ENCODE results near the gene SCART1. TPM values are rescaled to one million over a fixed set of nuclear protein-coding genes. Genes with fewer than 3 reads are reported as not detected.

The SCART1 gene
- total and polyA plus RNA-seq, 8 donors = 0.95 to 3.9 (median 2.6) TPM

DNA sequence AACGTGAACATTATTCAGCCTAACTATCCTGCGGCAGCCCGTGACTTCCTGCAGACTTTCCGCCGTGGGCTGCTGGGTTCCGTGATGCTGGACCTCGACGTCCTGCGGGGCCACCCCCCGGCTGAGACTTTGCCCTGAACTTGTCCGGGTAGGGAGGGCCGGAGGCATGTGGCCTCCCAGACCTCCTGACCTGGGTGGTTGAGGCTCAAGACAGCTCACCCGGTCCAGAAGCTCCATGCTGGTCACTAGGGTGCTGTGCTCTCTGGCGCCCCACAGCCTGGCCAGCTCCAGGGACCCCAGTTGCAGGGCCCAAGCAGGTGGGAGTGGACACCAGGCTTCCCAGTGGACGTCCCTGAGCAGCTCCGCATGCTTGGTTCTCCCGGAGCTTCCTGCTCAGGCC is 33.7 kb upstream of the SCART1 start:
- Histone ChIP-seq H3K9me3 (no peaks in the 10 kb centered on the region), H3K4me3 (no peak overlapping the region), H3K4me1 (peaks cover 0 to 3% (median 0%) of the 10 kb centered on the region in 3 donors), H3K27me3 (no peaks in the 10 kb centered on the region), H3K36me3 (peaks cover 0 to 10% (median 0%) of the 10 kb centered on the region in 3 donors), H3K27ac (no peak overlapping the region)
- ATAC-seq (no peak), DNase-seq (no peak), FAIRE-seq (no peak)
- intact Hi-C loops (cut with DNase I) = loop anchor here in 1 of 3 donors (5.0 kb wide), 1 partner anchor 152 kb away; no protein-coding TSS in a partner anchor
- TF ChIP-seq, protein P1, sequence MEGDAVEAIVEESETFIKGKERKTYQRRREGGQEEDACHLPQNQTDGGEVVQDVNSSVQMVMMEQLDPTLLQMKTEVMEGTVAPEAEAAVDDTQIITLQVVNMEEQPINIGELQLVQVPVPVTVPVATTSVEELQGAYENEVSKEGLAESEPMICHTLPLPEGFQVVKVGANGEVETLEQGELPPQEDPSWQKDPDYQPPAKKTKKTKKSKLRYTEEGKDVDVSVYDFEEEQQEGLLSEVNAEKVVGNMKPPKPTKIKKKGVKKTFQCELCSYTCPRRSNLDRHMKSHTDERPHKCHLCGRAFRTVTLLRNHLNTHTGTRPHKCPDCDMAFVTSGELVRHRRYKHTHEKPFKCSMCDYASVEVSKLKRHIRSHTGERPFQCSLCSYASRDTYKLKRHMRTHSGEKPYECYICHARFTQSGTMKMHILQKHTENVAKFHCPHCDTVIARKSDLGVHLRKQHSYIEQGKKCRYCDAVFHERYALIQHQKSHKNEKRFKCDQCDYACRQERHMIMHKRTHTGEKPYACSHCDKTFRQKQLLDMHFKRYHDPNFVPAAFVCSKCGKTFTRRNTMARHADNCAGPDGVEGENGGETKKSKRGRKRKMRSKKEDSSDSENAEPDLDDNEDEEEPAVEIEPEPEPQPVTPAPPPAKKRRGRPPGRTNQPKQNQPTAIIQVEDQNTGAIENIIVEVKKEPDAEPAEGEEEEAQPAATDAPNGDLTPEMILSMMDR (IDR thresholded peaks at IDR 0.05) = no peak
- WGBS, 2 donors = 93% methylated on average over 17 of the region's 17 CpGs

DNA sequence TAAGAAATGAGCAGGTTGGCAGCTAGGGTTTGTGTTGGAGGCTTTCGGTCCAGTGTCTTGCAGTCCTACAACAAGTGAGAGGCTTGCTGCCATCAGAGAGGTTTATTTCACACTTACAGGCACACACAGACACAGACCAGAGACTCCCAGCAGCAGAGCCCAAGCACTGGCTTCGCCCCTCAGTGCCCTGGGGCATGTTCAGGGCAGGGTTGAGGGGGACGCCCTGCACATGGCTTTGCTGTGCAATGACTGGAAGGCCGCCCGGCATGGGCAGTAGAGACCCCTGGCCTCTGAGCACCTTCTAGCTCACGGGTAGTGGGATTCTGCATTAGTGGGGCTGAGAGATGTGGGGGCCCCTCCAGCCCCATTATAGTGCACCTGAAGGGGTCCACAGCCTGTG is 33.2 kb upstream of the SCART1 start:
- Histone ChIP-seq H3K4me3 (no peak overlapping the region), H3K9me3 (no peaks in the 10 kb centered on the region), H3K4me1 (peaks cover 0 to 3% (median 0%) of the 10 kb centered on the region in 3 donors), H3K27ac (no peak overlapping the region), H3K36me3 (peaks cover 0 to 10% (median 0%) of the 10 kb centered on the region in 3 donors), H3K27me3 (no peaks in the 10 kb centered on the region)
- DNase-seq = no peak
- ATAC-seq = no peak
- WGBS, 2 donors = 92% methylated on average over 6 of the region's 6 CpGs
- FAIRE-seq = no peak
- TF ChIP-seq, protein P1 (IDR thresholded peaks at IDR 0.05) = no peak
- intact Hi-C loops (cut with DNase I) = loop anchor here in 1 of 3 donors (5.0 kb wide), 1 partner anchor 152 kb away; no protein-coding TSS in a partner anchor

DNA sequence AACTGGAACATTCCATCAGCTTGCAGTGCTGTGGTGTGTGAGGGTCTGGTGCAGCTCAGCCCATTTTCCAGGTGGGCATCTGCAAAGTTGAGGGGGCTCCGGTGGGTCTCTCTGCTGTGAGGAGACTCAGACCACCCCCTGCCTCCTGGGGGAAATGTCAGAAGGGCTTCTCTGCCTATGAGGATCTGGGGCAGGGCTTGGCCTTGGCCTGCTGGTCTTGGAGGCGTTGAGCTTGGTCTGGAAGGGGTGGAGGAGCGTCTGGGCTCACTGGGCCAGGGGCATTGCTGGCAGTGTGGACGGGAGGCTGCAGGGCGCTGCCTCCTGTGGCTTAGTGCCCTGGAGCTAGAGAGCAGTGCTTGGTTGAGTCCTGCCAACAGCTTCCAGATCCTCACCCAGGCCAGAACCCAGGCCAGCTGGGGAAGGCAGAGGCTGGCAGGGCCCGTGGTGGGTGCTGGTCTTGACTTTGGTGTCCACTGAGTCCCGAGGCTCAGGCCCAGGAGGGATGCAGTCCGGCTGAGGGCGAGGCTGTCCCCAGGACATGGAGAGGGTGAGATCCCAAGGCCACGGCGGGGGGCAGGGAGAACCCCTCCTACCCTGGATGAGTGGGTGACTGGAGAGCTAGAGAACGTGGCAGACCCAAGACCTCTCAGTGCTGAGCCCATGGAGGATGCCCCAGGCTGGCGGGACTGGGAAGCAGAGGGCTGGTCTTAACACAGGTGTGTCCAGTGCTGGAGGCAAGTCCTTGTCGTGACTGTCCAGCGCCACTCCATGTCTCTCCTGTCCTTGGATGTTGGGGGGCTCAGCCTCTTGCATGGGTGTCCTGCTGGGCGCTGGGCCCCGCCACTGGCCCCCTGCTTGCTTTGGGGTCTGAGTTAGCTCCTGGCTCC is 32.2 kb upstream of the SCART1 start:
- Histone ChIP-seq H3K4me1 (peaks cover 0 to 3% (median 0%) of the 10 kb centered on the region in 3 donors), H3K4me3 (no peak overlapping the region), H3K27ac (no peak overlapping the region), H3K36me3 (peaks cover 0 to 10% (median 0%) of the 10 kb centered on the region in 3 donors), H3K9me3 (no peaks in the 10 kb centered on the region), H3K27me3 (no peaks in the 10 kb centered on the region)
- DNase-seq = peak in 2 of 6 donors; percentile 26 to 71
- WGBS, 2 donors = 84 to 95% methylated on average over 16 of the region's 17 CpGs
- FAIRE-seq = no peak
- ATAC-seq = no peak
- intact Hi-C loops (cut with DNase I) = loop anchor here in 1 of 3 donors (5.0 kb wide), 1 partner anchor 151 kb away; no protein-coding TSS in a partner anchor
- TF ChIP-seq, protein P1 (IDR thresholded peaks at IDR 0.05) = no peak

DNA sequence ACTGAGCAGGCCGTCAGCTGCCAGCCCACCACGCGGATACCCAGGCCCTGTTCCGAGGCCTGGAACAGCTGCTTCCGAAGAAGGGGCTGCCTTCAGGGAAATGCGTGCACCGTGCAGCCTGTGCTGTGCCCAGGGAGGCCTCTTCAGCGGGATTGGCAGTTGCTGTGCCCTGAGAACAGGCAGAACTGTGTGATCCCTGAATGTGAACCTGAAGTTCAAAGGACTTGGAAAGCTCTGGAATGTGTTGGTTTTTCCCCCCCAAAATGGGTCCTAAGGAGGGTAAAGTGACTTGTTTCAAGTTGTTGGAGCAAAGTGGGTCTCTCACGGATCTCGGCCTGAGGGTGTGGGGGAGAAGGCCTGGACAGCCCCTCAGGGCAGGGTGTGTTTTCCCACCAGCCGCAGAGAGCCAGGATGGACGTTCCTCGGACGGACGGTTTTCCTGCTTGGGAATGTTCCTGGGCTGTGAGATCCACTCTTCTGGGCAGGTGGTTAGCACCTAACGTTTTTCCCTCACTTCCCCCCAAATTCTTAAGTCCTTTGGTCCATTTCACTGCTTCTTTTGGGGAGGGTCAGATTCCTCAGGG is 31.4 kb upstream of the SCART1 start:
- intact Hi-C loops (cut with DNase I) = loop anchor here in 1 of 3 donors (5.0 kb wide), 1 partner anchor 150 kb away; no protein-coding TSS in a partner anchor
- ATAC-seq (no peak), FAIRE-seq (no peak), DNase-seq (no peak)
- WGBS, 2 donors = 85 to 87% methylated on average over 16 of the region's 16 CpGs
- H3K4me3 ChIP-seq = no peak overlapping the region
- H3K36me3 ChIP-seq = peaks cover 0 to 10% (median 0%) of the 10 kb centered on the region in 3 donors
- H3K27ac ChIP-seq = no peak overlapping the region
- no peaks in the 10 kb centered on the region for H3K9me3 ChIP-seq
- H3K4me1 ChIP-seq = peaks cover 0 to 3% (median 0%) of the 10 kb centered on the region in 3 donors
- H3K27me3 ChIP-seq = no peaks in the 10 kb centered on the region
- TF ChIP-seq, protein P1 (IDR thresholded peaks at IDR 0.05) = no peak

Data from pancreas (tissue), 10 donors.